Stimulated activated CD4-positive, alpha-beta T cell treated with anti-CD3 and anti-CD28 coated beads, Interleukin-1b, Interleukin-23, amount 100 ng/mL, for 48 hours (primary cell): ENCODE measurements around the gene IGFLR1.
A peak's percentile ranks its signal among the peaks of the same experiment; 100 is the strongest.

Experiments
- DNase-seq: peaks from one replicate; pipeline ENCODE4 v3.0.0-alpha.2; 2020

The IGFLR1 gene

GRCh38 chr19:35742121-35742724 is at the start of gene IGFLR1:
Gene IGFLR1, minus strand, starts transcription at chr19:35742452. Its CDS starts 1,272 bp downstream, at chr19:35741180.
- peak; percentile 77 for DNase-seq

GRCh38 chr19:35791814-35792279 is 49.6 kb upstream of the IGFLR1 start:
- DNase-seq, result no peak

- no peak for DNase-seq
Measured at GRCh38 chr19:35790981-35791813, 48.9 kb upstream of the IGFLR1 start.

GRCh38 chr19:35789978-35790944 is 48.0 kb upstream of the IGFLR1 start:
- DNase-seq, result no peak

- no peak for DNase-seq
Measured at GRCh38 chr19:35789195-35789977, 47.1 kb upstream of the IGFLR1 start.

- no peak for DNase-seq
Measured at GRCh38 chr19:35788205-35788960, 46.1 kb upstream of the IGFLR1 start.

GRCh38 chr19:35787227-35787799 is 45.1 kb upstream of the IGFLR1 start:
- no peak for DNase-seq

- no peak for DNase-seq
Measured at GRCh38 chr19:35786299-35787160, 44.3 kb upstream of the IGFLR1 start.

- DNase-seq, result no peak
Measured at GRCh38 chr19:35785339-35785627, 43.0 kb upstream of the IGFLR1 start.

GRCh38 chr19:35784503-35785338 is 42.5 kb upstream of the IGFLR1 start:
- no peak for DNase-seq

GRCh38 chr19:35783469-35784434 is 41.5 kb upstream of the IGFLR1 start:
- DNase-seq, result no peak

- no peak for DNase-seq
Measured at GRCh38 chr19:35782589-35782988, 40.3 kb upstream of the IGFLR1 start.

- DNase-seq, result no peak
Measured at GRCh38 chr19:35781650-35782049, 39.4 kb upstream of the IGFLR1 start.

GRCh38 chr19:35780717-35781116 is 38.5 kb upstream of the IGFLR1 start:
- no peak for DNase-seq

GRCh38 chr19:35780058-35780457 is 37.8 kb upstream of the IGFLR1 start:
- DNase-seq, result no peak

GRCh38 chr19:35779033-35779432 is 36.8 kb upstream of the IGFLR1 start:
- no peak for DNase-seq

GRCh38 chr19:35777961-35778360 is 35.7 kb upstream of the IGFLR1 start:
- no peak for DNase-seq
